ENCODE measurements around the gene IL15.

Gene IL15

DNA sequence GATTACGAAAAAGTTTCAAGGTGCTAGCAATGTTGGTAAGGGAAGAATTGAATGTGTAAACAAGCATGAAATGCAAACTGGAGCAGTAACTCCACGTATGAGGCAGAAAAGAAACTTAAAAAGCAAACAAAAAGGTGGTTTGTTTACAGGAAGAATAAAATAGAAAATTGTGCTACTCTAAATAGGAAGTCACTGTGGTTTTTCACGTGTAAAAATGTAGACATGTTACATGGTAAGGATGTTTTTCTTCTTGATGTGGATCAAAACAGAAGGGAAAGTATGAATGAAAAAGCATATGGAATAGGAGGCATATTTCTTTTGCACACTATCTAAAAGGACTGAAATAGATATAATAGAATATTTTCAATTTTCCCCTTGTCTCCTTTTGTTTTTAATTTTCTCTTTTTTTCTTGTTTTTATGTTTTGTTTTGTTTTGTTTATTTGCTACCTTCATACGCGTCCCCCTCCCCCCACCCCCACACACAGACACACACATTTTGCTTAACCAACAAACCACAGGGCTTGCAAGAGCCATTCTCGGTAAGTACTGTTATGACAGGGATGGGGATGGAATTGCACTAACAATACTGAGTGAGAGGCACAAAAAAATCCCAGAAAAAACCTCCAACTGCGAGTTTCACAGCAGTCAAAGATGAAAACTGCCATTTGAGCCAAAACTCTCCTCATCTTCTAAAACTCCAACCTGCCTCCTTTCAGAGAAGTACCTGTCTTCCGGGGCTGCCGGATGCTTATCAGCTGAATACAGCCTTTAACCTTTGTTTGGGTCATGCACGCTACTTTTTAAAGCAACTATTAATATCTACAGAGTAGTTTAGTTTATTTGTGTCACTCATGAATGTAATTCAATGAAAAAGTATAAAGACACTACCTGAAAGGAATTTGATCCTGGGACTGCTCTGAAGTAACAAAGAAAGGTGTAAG, 135.8 kb downstream of the IL15 start:
- no peak for DNase-seq

DNA sequence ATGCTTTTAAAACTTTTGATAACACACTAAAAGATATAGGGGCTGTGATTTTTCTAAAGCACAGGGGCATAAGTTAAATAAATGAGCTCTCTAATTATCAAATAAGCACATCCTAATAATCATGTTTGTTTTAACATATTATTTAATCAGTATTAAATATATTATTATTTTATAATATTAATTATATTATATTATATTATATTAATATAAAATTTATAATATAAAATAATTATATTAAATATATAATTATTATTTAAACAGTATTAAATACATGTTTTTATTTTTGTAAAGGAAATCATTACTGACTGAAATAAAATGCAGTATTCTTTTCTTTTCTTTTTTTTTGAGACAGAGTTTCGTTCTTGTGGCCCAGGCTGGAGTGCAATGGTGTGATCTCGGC, 136.5 kb downstream of the IL15 start:
- DNase-seq: no peak

DNA sequence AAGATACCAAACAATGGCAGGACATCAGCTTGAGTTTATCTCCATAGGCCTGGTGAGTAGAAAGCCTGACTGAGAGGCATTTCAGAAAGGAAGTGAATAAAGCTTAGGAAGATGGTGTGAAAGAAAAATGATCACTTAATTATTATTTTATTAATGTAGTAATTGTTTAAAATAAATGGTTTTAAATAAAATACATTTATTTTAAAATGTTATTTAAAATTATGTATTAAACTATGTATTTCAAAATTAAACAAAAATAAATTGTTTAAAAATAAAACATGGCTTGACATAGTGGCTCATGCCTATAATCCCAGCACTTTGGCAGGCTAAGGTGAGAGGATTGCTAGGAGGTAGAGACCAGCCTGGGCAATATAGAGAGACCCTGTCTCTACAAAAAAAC, 145.8 kb downstream of the IL15 start:
- no peak for DNase-seq

All from amygdala (tissue), 56 donors.